GM12878 (cell line): Measurements from ENCODE around the gene TFRC. TPM values are rescaled to one million over a fixed set of nuclear protein-coding genes. Genes with fewer than 3 reads are reported as not detected.

Source experiments
- ATAC-seq: fragments of 200-7000 bp; cut with Tn5 transposase; 3 replicates; pipeline ENCODE4 v1.9.1; 2020; ENCODE audit warnings: mild to moderate bottlenecking, moderate library complexity
- BruUV-seq: library from RNA; stranded (reverse); fragments of 400-500 nt; replicated peaks from 2 replicates; lab custom pipeline; 2021; lab: Mats Ljungman, UMichigan
- CTCF ChIA-PET: fragments of 300-600 bp; sonication (Branson Sonifier 250); formaldehyde crosslinking; extraction: SDS; loops from one replicate; lab custom pipeline; 2021; ENCODE audit warnings: inconsistent platforms; lab: Yijun Ruan, JAX
- POLR2A ChIA-PET: fragments of 350-600 bp; formaldehyde crosslinking; extraction: SDS; loops from one replicate; lab custom pipeline; 2021; ENCODE audit warnings: inconsistent platforms; lab: Charles Lee
- RAD21 ChIA-PET: fragments of 300-600 bp; sonication (Branson Sonifier 250); formaldehyde crosslinking; loops from one replicate; lab custom pipeline; 2023; ENCODE audit warnings: antibody characterized with exemption; ENCODE audit not compliant: unreplicated experiment; lab: Charles Lee
- SMC1A ChIA-PET: fragments of 300-600 bp; sonication (Branson Sonifier 250); formaldehyde crosslinking; loops from one replicate; lab custom pipeline; 2023; ENCODE audit not compliant: unreplicated experiment, uncharacterized antibody; lab: Charles Lee
- DNase-seq: peaks from one replicate; pipeline ENCODE4 v3.0.0-alpha.2; 2011; ENCODE audit warnings: low read depth, low spot score
- FAIRE-seq: peaks from 3 replicates; lab custom pipeline; 2011; peaks lifted over from hg19 to GRCh38; lab: Jason Lieb, UNC
- H2AFZ ChIP-seq: 2 replicates; pipeline ENCODE4 v1.6.0; 2011; ENCODE audit warnings: low read depth, low read length, control low read depth; ENCODE audit not compliant: control insufficient read depth
- H3K27ac ChIP-seq: 2 replicates; pipeline ENCODE4 v1.5.1; 2011; ENCODE audit warnings: control low read depth; ENCODE audit not compliant: control insufficient read depth, insufficient read depth
- H3K27me3 ChIP-seq, 2 experiments: replicated peaks in 1 of 2; 2 replicates each; pipeline versions ENCODE4 v1.6.0 to v1.6.1; 2011; ENCODE audit warnings: low read length in 1 of 2; ENCODE audit not compliant: control insufficient read depth in 2 of 2, insufficient read depth in 2 of 2
- H3K36me3 ChIP-seq, 2 experiments: 2 replicates each; pipeline ENCODE4 v1.5.1; 2011; ENCODE audit warnings: low read length in 1 of 2; ENCODE audit not compliant: control insufficient read depth in 2 of 2, insufficient read depth in 2 of 2
- H3K4me1 ChIP-seq: 2 replicates; pipeline ENCODE4 v1.6.1; 2011; ENCODE audit warnings: mild to moderate bottlenecking, low read length, moderate library complexity, mixed read lengths; ENCODE audit not compliant: control insufficient read depth, insufficient read depth
- H3K4me2 ChIP-seq: 2 replicates; pipeline ENCODE4 v1.6.0; 2011; ENCODE audit warnings: control low read depth; ENCODE audit not compliant: control insufficient read depth, insufficient read depth
- H3K4me3 ChIP-seq: fragments of 200-600 bp; sonication (generic); 2 replicates; pipeline ENCODE4 v1.5.1; 2016
- H3K79me2 ChIP-seq: 2 replicates; pipeline ENCODE4 v1.6.0; 2011; ENCODE audit warnings: low read length; ENCODE audit not compliant: control insufficient read depth, insufficient read depth
- H3K9ac ChIP-seq: 2 replicates; pipeline ENCODE4 v1.8.0; 2011; ENCODE audit warnings: low read length, control low read depth, mixed read lengths; ENCODE audit not compliant: control insufficient read depth, insufficient read depth
- H3K9me3 ChIP-seq: replicated peaks from 3 replicates; pipeline ENCODE4 v1.5.1; 2011; ENCODE audit warnings: mild to moderate bottlenecking, low read length; ENCODE audit not compliant: control insufficient read depth, insufficient read depth
- H4K20me1 ChIP-seq: 2 replicates; pipeline ENCODE4 v1.6.0; 2011; ENCODE audit not compliant: control insufficient read depth, insufficient read depth
- BACH1 ChIP-seq: fragments of 450-650 bp; IDR thresholded peaks from 2 replicates; pipeline ENCODE4 v1.6.1; 2017; ENCODE audit warnings: mild to moderate bottlenecking, borderline replicate concordance
- CBFB ChIP-seq: IDR thresholded peaks from 2 replicates; pipeline ENCODE4 v1.6.1; 2016; ENCODE audit warnings: antibody characterized with exemption, low read depth
- PAX8 ChIP-seq: fragments of 450-650 bp; IDR thresholded peaks from 2 replicates; pipeline ENCODE4 v1.6.1; 2017; ENCODE audit warnings: mild to moderate bottlenecking, moderate library complexity
- POLR2A ChIP-seq: IDR thresholded peaks from 2 replicates; pipeline ENCODE4 v1.6.1; 2011; ENCODE audit warnings: low read depth, mild to moderate bottlenecking, low read length
- POLR2AphosphoS2 ChIP-seq: IDR thresholded peaks from 2 replicates; pipeline ENCODE4 v1.6.1; 2011; ENCODE audit warnings: low read depth, mild to moderate bottlenecking, low read length, improper control_type of control experiment, moderate library complexity
- POLR2AphosphoS5 ChIP-seq: IDR thresholded peaks from 2 replicates; pipeline ENCODE4 v1.6.1; 2011; ENCODE audit warnings: mild to moderate bottlenecking, low read length, inconsistent platforms
- TCF3 ChIP-seq: IDR thresholded peaks from 2 replicates; pipeline ENCODE4 v1.6.1; 2012; ENCODE audit warnings: low read depth, mild to moderate bottlenecking, low read length, borderline replicate concordance; ENCODE audit not compliant: insufficient read depth
- ZBED1 ChIP-seq: IDR thresholded peaks from 2 replicates; pipeline ENCODE4 v1.6.1; 2016; ENCODE audit warnings: borderline replicate concordance
- ZSCAN29 ChIP-seq: fragments of 450-650 bp; IDR thresholded peaks from 2 replicates; pipeline ENCODE4 v1.6.1; 2017; ENCODE audit warnings: mild to moderate bottlenecking, moderate library complexity
- WGBS: methylation state at CpG from one replicate; pipeline ENCODE4 v1.1.6; 2016; ENCODE audit warnings: low lambda C conversion rate; ENCODE audit not compliant: insufficient replicate concordance, insufficient coverage; ENCODE audit errors: missing lambda C conversion rate; 5-methylcytosine and 5-hydroxymethylcytosine counted together
- in situ Hi-C: fragments of 300-500 bp; cut with MboI; formaldehyde crosslinking; loops from 9 replicates; pipeline ENCODE4 v1.14.3; 2018; ENCODE audit warnings: mixed read lengths
- intact Hi-C: fragments of 100-400 bp; cut with micrococcal nuclease; formaldehyde crosslinking; loops from one replicate; pipeline ENCODE4 v1.14.2; 2022; ENCODE audit not compliant: unreplicated experiment
- polyA plus RNA-seq, 11 experiments: library from polyadenylated mRNA; depleted of rRNA in 4 of 11; unstranded in 6 of 11; stranded (reverse) in 5 of 11; fragments of >200 nt; fragmentation: Nextera tagmentation in 4 of 11; fragmentation: Illumina TruSeq in 1 of 11; extraction: Ambion mirVana in 4 of 11; extraction: Trizol in 1 of 11; gene quantifications; 1 replicate in 1 of 11; 2 replicates in 10 of 11; pipeline versions ENCODE4 v1.2.1 to v1.2.3, GENCODE V29; 2011 to 2016; ENCODE audit warnings: inconsistent platforms in 2 of 11, missing spikeins in 2 of 11, low read depth in 1 of 11
- total RNA-seq, 4 experiments: library from RNA; depleted of rRNA in 3 of 4; stranded (reverse); fragments of >200 nt in 3 of 4; fragmentation: Illumina TruSeq in 1 of 4; extraction: Trizol in 1 of 4; gene quantifications; 2 replicates each; pipeline versions ENCODE4 v1.2.1 to v1.2.3, GENCODE V29; 2013 to 2021
- TF ChIP-seq, protein P1 (sequence below): IDR thresholded peaks from 2 replicates; pipeline ENCODE4 v1.6.1; 2011; ENCODE audit warnings: borderline replicate concordance, low read depth, mild to moderate bottlenecking, moderate library complexity, low read length; ENCODE audit not compliant: insufficient read depth, poor library complexity, severe bottlenecking

The TFRC gene
- total and polyA plus RNA-seq, 10 of the 15 experiments (the other 5 are each of a cell fraction or from before 2014, with no cell fraction given) = 123 to 526 (median 316) TPM

DNA sequence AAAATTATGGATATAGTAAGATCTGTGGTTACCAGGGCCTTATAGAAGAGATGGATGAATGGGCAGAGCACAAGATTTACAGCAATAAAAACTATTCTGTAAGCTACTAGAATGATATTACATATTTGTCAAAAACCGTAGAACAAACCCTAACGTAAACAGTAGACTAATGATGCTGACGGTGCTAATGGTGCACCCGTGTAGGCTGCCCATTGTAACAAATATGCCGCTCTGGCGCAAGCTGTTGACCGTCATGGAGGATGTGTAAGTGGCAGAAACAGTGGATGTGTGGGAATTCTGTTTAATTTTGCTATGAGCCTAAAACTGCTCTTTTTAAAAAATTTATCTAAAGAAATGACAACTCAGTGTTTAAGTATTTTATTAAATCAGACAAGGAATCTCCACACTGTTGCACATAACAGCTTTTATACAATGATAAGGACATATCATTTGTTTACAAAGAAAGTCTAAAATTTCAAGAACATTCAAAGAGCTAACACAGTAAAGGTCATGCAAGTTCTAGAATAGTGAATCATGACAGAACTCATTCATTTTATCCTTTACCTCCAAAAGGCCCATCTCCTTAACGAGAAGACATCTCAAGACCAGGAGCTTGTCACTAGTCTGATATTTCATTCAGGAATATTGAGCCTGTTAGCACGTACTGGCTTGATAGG, 32.8 kb downstream of the TFRC start:
- 97% methylated on average over 9 of the region's 9 CpGs for WGBS
- FAIRE-seq (no peak), ATAC-seq (no peak), DNase-seq (no peak)
- BruUV-seq = no TSS peak
- H3K9ac ChIP-seq = no peak overlapping the region
- TF ChIP-seq TCF3 = no peak
- TF ChIP-seq POLR2AphosphoS2 = 0 out of 2 replicates have a peak, but pooled peaks have one; percentile 42
- ChIA-PET CTCF (interaction anchor here (0.6 to 5.1 kb wide), 4 partner anchors 9 to 147 kb away, joined by 3 to 31 read pairs (median 4); no protein-coding TSS in a partner anchor), POLR2A (interaction anchor here (0.7 to 1.2 kb wide), 2 partner anchors 46 to 110 kb away, joined by 3 read pairs; no protein-coding TSS in a partner anchor), SMC1A (interaction anchor here (0.7 to 2.7 kb wide), 8 partner anchors 10 to 147 kb away, joined by 3 to 10 read pairs (median 4); no protein-coding TSS in a partner anchor), RAD21 (interaction anchor here (1.2 to 2.1 kb wide), 2 partner anchors 26 to 30 kb away, joined by 5 to 6 read pairs; no protein-coding TSS in a partner anchor)
- H3K27ac ChIP-seq = no peak overlapping the region
- H3K27me3 ChIP-seq = no peaks in the 10 kb centered on the region
- intact Hi-C loops = no loop called here
- no peak overlapping the region for H3K4me2 ChIP-seq
- in situ Hi-C loops = no loop called here
- peaks cover 11 to 29% of the 10 kb centered on the region in 2 experiments for H3K36me3 ChIP-seq
- H3K4me1 ChIP-seq = no peaks in the 10 kb centered on the region
- no peaks in the 10 kb centered on the region for H3K9me3 ChIP-seq
- no peak overlapping the region for H3K4me3 ChIP-seq
- H2AFZ ChIP-seq = no peak overlapping the region
- no peaks in the 10 kb centered on the region for H3K79me2 ChIP-seq
- H4K20me1 ChIP-seq = no peaks in the 10 kb centered on the region

DNA sequence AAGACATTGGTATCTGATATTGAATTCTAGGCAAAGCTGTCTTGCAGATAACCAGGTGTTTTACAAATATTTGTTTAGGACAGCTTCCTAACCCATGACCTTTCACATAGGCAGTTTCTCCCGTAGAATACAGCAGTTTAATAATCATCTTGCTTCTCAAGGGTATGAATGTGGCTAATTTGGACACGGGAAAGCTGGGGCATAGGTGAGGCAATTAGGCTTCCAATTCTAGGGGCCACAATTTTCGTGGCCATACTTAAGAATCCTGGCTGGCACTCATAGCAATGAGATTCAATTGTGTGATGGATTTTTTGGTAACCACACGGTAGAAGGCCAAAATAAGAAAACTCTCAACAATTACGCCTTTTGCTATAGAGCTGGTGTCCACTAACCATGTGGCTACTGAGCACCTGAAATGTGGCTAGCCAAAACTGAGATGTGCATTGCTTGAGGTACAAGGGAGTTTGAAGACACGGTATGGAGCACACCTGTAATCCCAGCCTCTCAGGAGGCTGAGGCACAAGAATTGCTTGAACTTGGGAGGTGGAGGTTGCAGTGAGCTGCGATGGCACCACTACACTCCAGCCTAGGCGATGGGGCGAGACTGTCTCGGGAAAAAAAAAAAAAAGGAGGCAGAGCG, 34.4 kb downstream of the TFRC start:
- SMC1A ChIA-PET = interaction anchor here (1.1 to 2.7 kb wide), 4 partner anchors 9 to 49 kb away, joined by 3 to 8 read pairs (median 6); no protein-coding TSS in a partner anchor
- H4K20me1 ChIP-seq = no peaks in the 10 kb centered on the region
- in situ Hi-C loops (no loop called here), intact Hi-C loops (no loop called here)
- no peak overlapping the region for H3K4me3 ChIP-seq
- no peaks in the 10 kb centered on the region for H3K4me1 ChIP-seq
- no TSS peak for BruUV-seq
- H3K4me2 ChIP-seq = no peak overlapping the region
- FAIRE-seq (no peak), ATAC-seq (peak; percentile 17), DNase-seq (no peak)
- H3K36me3 ChIP-seq = peaks cover 8 to 15% of the 10 kb centered on the region in 2 experiments
- no peaks in the 10 kb centered on the region for H3K79me2 ChIP-seq
- peak; percentile 43; the same call in 1 of the 2 replicates for TF ChIP-seq CBFB
- TF ChIP-seq POLR2AphosphoS2 = 0 out of 2 replicates have a peak, but pooled peaks have one; percentile 25
- TF ChIP-seq BACH1 = peak; percentile 58; the same call in 1 of the 2 replicates
- no peak for TF ChIP-seq ZSCAN29
- peak; percentile 92; the same call in 1 of the 2 replicates for TF ChIP-seq PAX8
- TF ChIP-seq ZBED1 = 0 out of 2 replicates have a peak, but pooled peaks have one; percentile 4
- TF ChIP-seq, protein P1, sequence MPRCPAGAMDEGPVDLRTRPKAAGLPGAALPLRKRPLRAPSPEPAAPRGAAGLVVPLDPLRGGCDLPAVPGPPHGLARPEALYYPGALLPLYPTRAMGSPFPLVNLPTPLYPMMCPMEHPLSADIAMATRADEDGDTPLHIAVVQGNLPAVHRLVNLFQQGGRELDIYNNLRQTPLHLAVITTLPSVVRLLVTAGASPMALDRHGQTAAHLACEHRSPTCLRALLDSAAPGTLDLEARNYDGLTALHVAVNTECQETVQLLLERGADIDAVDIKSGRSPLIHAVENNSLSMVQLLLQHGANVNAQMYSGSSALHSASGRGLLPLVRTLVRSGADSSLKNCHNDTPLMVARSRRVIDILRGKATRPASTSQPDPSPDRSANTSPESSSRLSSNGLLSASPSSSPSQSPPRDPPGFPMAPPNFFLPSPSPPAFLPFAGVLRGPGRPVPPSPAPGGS = no peak
- TF ChIP-seq POLR2AphosphoS5 = peak; percentile 60; the same call in 1 of the 2 replicates
- peak; percentile 64 for TF ChIP-seq POLR2A
- CTCF ChIA-PET = interaction anchor here (0.6 to 5.1 kb wide), 4 partner anchors 9 to 150 kb away, joined by 3 to 31 read pairs (median 4); no protein-coding TSS in a partner anchor
- H3K27ac ChIP-seq = no peak overlapping the region
- WGBS = 62% methylated on average over 7 of the region's 11 CpGs
- RAD21 ChIA-PET = interaction anchor here (0.6 to 1.0 kb wide), 2 partner anchors 20 to 133 kb away, joined by 5 to 6 read pairs; no protein-coding TSS in a partner anchor
- H3K27me3 ChIP-seq = no peaks in the 10 kb centered on the region
- no peak overlapping the region for H2AFZ ChIP-seq
- POLR2A ChIA-PET = interaction anchor here (0.6 to 0.8 kb wide), 3 partner anchors 32 to 245 kb away, joined by 3 read pairs; no protein-coding TSS in a partner anchor
- no peak overlapping the region for H3K9ac ChIP-seq
- H3K9me3 ChIP-seq = no peaks in the 10 kb centered on the region; the same call in 2 of the 3 replicates
